ENCODE results near the gene NIPBL.

DNA sequence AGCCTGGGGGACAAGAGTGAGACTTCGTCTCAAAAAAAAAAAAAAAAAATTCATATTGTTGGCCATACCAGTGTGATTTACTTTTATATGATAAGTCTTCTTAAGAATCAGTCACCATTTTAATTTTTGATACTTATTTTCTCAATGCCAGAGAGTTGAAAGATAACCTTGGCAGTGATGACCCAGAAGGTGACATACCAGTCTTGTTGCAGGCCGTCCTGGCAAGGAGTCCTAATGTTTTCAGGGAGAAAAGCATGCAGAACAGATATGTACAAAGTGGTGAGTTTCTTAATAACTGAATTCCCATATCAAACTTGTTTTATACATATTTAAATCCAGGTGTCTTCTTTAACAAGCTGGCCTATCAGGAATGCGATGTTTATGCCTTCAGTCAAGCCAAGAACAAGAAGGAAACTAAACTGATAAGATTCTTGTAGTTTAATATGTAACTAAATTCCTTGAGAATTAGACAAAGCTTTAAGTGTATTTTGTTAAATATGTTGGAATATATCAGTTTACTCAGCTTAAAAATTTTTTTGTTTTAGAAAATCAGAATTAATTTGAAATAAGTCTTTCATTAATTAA, 81.5 kb downstream of the NIPBL start:
- TF ChIP-seq EZH2 (IDR thresholded peaks at IDR 0.05; ENCODE audit: borderline replicate concordance, low read depth, low read length, severe bottlenecking) (no peak), CTCF (IDR thresholded peaks at IDR 0.05; ENCODE audit: borderline replicate concordance, extremely low read depth, low read length, poor library complexity, severe bottlenecking) (no peak)
